Measurements from ENCODE around the gene GTF2E1. TPM values are rescaled to one million over a fixed set of nuclear protein-coding genes. Genes with fewer than 3 reads are reported as not detected.

Gene GTF2E1
- 10 to 100 TPM; 14.8 to 22.3 TPM for total RNA-seq

DNA sequence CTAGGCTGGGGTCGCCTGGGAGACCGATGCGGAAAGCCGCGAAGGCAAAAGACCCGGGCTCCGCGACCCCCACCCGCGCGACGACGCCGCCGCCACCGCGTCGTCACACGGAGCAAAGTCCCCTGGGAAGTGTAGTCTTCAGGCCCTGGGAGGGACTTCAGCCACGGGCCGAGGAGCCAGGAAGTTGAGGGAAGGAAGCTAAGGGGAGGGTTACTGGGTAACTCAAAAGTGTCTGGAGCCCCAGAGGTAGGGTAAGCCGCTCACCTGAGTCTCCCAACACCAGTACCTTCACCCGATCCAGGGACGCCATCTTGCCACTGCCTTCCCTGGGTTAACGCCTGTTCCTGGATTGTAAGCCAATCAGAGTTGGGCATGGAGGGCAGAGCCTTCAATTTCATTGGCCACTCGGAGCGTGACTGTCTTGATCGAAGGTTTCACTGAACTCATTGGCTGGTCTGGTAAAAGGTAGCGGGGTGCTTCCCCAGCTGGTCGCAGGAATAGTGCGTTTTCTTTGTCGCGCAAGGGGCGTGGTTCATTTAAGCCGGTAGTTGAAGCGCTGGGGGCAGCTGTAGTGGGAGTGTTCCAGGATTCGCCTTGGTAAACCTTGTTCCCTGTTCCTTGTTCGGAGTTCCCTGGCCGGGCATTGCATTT is at the start of gene GTF2E1, which contains the start of gene RABL3:
TSS of gene GTF2E1 (plus strand) at position 547 of the 651 bp plus-strand sequence. CDS start 7,809 bp downstream, outside the sequence.
TSS of gene RABL3 (minus strand) at position 319 of the 651 bp plus-strand sequence. CDS start at position 310, 9 bp downstream.

Small RNA genes lying within 50 kb of the gene (small RNA-seq; reads per million reads assigned to genes)
- gene MTCO1P29 (0 to 0.23 reads per million in 2 donors), gene MTCO2P29 (0 reads per million in 2 donors)

Other genes with a start within 250 kb of the GTF2E1 start
- gene NDUFB4, start 146.4 kb upstream of the GTF2E1 start, total RNA-seq = 10 to 100 TPM; 69.9 to 83.6 TPM
- gene HGD, start 60.5 kb upstream of the GTF2E1 start, total RNA-seq = under 1 TPM; under 0.01 to 0.69 TPM
- 1 to 10 TPM; 9.3 to 9.6 TPM for gene RABL3, start 228 bp upstream of the GTF2E1 start, total RNA-seq
- gene STXBP5L, start 165.5 kb downstream of the GTF2E1 start, total RNA-seq = under 1 TPM in 1 of 2 donors, not detected in 1; under 0.01 TPM

All from melanocyte of skin (primary cell).